CD14-positive monocyte (primary cell): ENCODE data around the gene FOXK2. TPM values are rescaled to one million over a fixed set of nuclear protein-coding genes. Genes with fewer than 3 reads are reported as not detected.

Experiments
- DNase-seq, 3 donors: peaks; one replicate each; pipeline ENCODE4 v3.0.0-alpha.2; 2011 to 2022
- H2AFZ ChIP-seq: 2 replicates; pipeline ENCODE4 v1.6.0; 2012; ENCODE audit warnings: mild to moderate bottlenecking, low read depth, low read length, inconsistent platforms; ENCODE audit not compliant: insufficient read depth, poor library complexity, severe bottlenecking
- H3K27ac ChIP-seq, 2 donors: 1 replicate in 1 of 2; 2 replicates in 1 of 2; pipeline ENCODE4 v1.5.1; 2012 to 2013; ENCODE audit warnings: low read length in 2 of 2, control low read depth in 1 of 2, inconsistent platforms in 1 of 2, low read depth in 1 of 2, mild to moderate bottlenecking in 1 of 2
- H3K27me3 ChIP-seq, 2 donors: one replicate each; pipeline versions ENCODE4 v1.6.0 to v1.6.1; 2011 to 2013; ENCODE audit warnings: low read length in 2 of 2; ENCODE audit not compliant: control insufficient read depth in 2 of 2, insufficient read depth in 2 of 2
- H3K36me3 ChIP-seq, 2 donors: replicated peaks in 1 of 2; 1 replicate in 1 of 2; 2 replicates in 1 of 2; pipeline versions ENCODE4 v1.5.1 to v1.6.1; 2012 to 2013; ENCODE audit warnings: low read length in 2 of 2, control low read depth in 1 of 2, inconsistent platforms in 1 of 2, mild to moderate bottlenecking in 1 of 2; ENCODE audit not compliant: insufficient read depth in 2 of 2, control insufficient read depth in 1 of 2
- H3K4me1 ChIP-seq, 2 donors: 1 replicate in 1 of 2; 2 replicates in 1 of 2; pipeline versions ENCODE4 v1.5.1 to v1.6.1; 2012 to 2013; ENCODE audit warnings: low read length in 2 of 2, control low read depth in 1 of 2, inconsistent platforms in 1 of 2, mild to moderate bottlenecking in 1 of 2, moderate library complexity in 1 of 2; ENCODE audit not compliant: insufficient read depth in 2 of 2, control insufficient read depth in 1 of 2
- H3K4me2 ChIP-seq: replicated peaks from 2 replicates; pipeline ENCODE3; 2012; ENCODE audit warnings: low read length, moderate library complexity, mild to moderate bottlenecking; ENCODE audit not compliant: poor library complexity, severe bottlenecking; ENCODE audit errors: extremely low read depth
- H3K4me3 ChIP-seq, 3 experiments: fragments of 200-600 bp in 1 of 3; sonication (generic) in 1 of 3; replicated peaks in 1 of 3; 1 replicate in 2 of 3; 2 replicates in 1 of 3; pipeline ENCODE4 v1.5.1; 2011 to 2013; ENCODE audit warnings: low read length in 3 of 3, mild to moderate bottlenecking in 3 of 3, control low read depth in 2 of 3, low read depth in 2 of 3, inconsistent platforms in 1 of 3, moderate library complexity in 1 of 3
- H3K79me2 ChIP-seq: 2 replicates; pipeline ENCODE4 v1.6.0; 2012; ENCODE audit warnings: mild to moderate bottlenecking, control low read depth, inconsistent platforms, low read length, moderate library complexity; ENCODE audit not compliant: insufficient read depth
- H3K9ac ChIP-seq: 2 replicates; pipeline ENCODE4 v1.6.0; 2017; ENCODE audit warnings: low read length, mild to moderate bottlenecking; ENCODE audit not compliant: insufficient read depth, poor library complexity, severe bottlenecking
- H3K9me3 ChIP-seq, 2 donors: replicated peaks in 1 of 2; 1 replicate in 1 of 2; 2 replicates in 1 of 2; pipeline versions ENCODE4 v1.5.1 to v1.6.1; 2012 to 2013; ENCODE audit warnings: low read length in 2 of 2, control low read depth in 1 of 2; ENCODE audit not compliant: control insufficient read depth in 1 of 2, insufficient read depth in 1 of 2
- H4K20me1 ChIP-seq: 2 replicates; pipeline ENCODE4 v1.6.0; 2012; ENCODE audit warnings: mild to moderate bottlenecking, low read length, control low read depth, moderate library complexity; ENCODE audit not compliant: insufficient read depth
- H3K27ac Mint-ChIP-seq, 7 donors: one replicate each; pipeline ENCODE4 v1.8.0; 2020; ENCODE audit warnings: mild to moderate bottlenecking in 7 of 7, mixed read lengths in 7 of 7, moderate library complexity in 6 of 7, inconsistent platforms in 2 of 7
- H3K27me3 Mint-ChIP-seq, 3 donors: one replicate each; pipeline ENCODE4 v1.8.0; 2021 to 2022; ENCODE audit warnings: low read depth in 3 of 3, mild to moderate bottlenecking in 3 of 3, mixed read lengths in 3 of 3, moderate library complexity in 3 of 3, inconsistent platforms in 1 of 3
- H3K36me3 Mint-ChIP-seq, 2 donors: one replicate each; pipeline ENCODE4 v1.8.0; 2020; ENCODE audit warnings: mixed read lengths in 2 of 2, inconsistent platforms in 1 of 2, mild to moderate bottlenecking in 1 of 2
- H3K4me1 Mint-ChIP-seq: one replicate; pipeline ENCODE4 v1.8.0; 2020; ENCODE audit warnings: mild to moderate bottlenecking, mixed read lengths
- H3K4me3 Mint-ChIP-seq, 2 donors: one replicate each; pipeline ENCODE4 v1.8.0; 2020; ENCODE audit warnings: mild to moderate bottlenecking in 2 of 2, mixed read lengths in 2 of 2, moderate library complexity in 1 of 2
- H3K9me3 Mint-ChIP-seq, 7 donors: one replicate each; pipeline ENCODE4 v1.8.0; 2020 to 2022; ENCODE audit warnings: mixed read lengths in 7 of 7, mild to moderate bottlenecking in 6 of 7, moderate library complexity in 6 of 7, inconsistent platforms in 2 of 7
- CTCF ChIP-seq: fragments of 200-600 bp; IDR thresholded peaks from one replicate; pipeline ENCODE4 v1.8.0; 2022; ENCODE audit warnings: antibody characterized with exemption, mild to moderate bottlenecking
- WGBS: methylation state at CpG from one replicate; pipeline ENCODE4 v1.1.5; 2013; ENCODE audit warnings: missing lambda C conversion rate; ENCODE audit not compliant: insufficient coverage; 5-methylcytosine and 5-hydroxymethylcytosine counted together
- intact Hi-C, 2 donors: fragments of 100-400 bp; cut with micrococcal nuclease; formaldehyde crosslinking; loops; one replicate each; pipeline versions ENCODE4 v1.15.0 to v1.15.1; 2023
- polyA plus RNA-seq, 3 donors: library from polyadenylated mRNA; depleted of rRNA in 1 of 3; unstranded in 2 of 3; stranded (reverse) in 1 of 3; fragments of 300-500 nt in 2 of 3; fragments of >200 nt in 1 of 3; fragmentation: Illumina TruSeq in 2 of 3; gene quantifications; 1 replicate in 2 of 3; 2 replicates in 1 of 3; pipeline ENCODE4 v1.2.3, GENCODE V29; 2012 to 2021

Gene FOXK2
- polyA plus RNA-seq, 3 donors: 3.5 to 18.4 (median 4.7) TPM

GRCh38 chr17:82568997-82569393 is 49.5 kb downstream of the FOXK2 start:
- H3K79me2 ChIP-seq: peaks cover 3% of the 10 kb centered on the region

GRCh38 chr17:82569621-82570020 is 50.1 kb downstream of the FOXK2 start:
- H3K36me3 Mint-ChIP-seq: peaks cover 74 to 93% of the 10 kb centered on the region in 2 donors
- WGBS: 98% methylated on average over 8 of the region's 11 CpGs
- H3K27ac Mint-ChIP-seq: no peak overlapping the region
- intact Hi-C loops: no loop called here
- peaks cover 74 to 99% of the 10 kb centered on the region in 2 donors for H3K36me3 ChIP-seq
- H3K27me3 Mint-ChIP-seq: no peaks in the 10 kb centered on the region
- no peaks in the 10 kb centered on the region for H3K27me3 ChIP-seq
- DNase-seq: no peak
- H3K4me1 Mint-ChIP-seq: peaks cover 7% of the 10 kb centered on the region
- H3K4me3 Mint-ChIP-seq: no peak overlapping the region
- H3K9me3 Mint-ChIP-seq: no peaks in the 10 kb centered on the region
- no peak overlapping the region for H3K4me3 ChIP-seq
- H2AFZ ChIP-seq: no peak overlapping the region
- no peaks in the 10 kb centered on the region for H3K9me3 ChIP-seq
- H3K4me2 ChIP-seq: no peak overlapping the region
- TF ChIP-seq CTCF: no peak
- peaks cover 3% of the 10 kb centered on the region for H3K79me2 ChIP-seq
- no peak overlapping the region for H3K27ac ChIP-seq
- peaks cover 22% of the 10 kb centered on the region for H4K20me1 ChIP-seq
- H3K9ac ChIP-seq: no peak overlapping the region
- H3K4me1 ChIP-seq: no peaks in the 10 kb centered on the region

More at GRCh38 chr17:82568997-82569393, 49.5 kb downstream of the FOXK2 start:
- Histone ChIP-seq H3K27me3 (no peaks in the 10 kb centered on the region), H3K9ac (no peak overlapping the region), H3K27ac (no peak overlapping the region), H2AFZ (no peak overlapping the region), H3K4me1 (no peaks in the 10 kb centered on the region), H3K4me2 (no peak overlapping the region), H3K9me3 (no peaks in the 10 kb centered on the region), H3K4me3 (no peak overlapping the region), H4K20me1 (peaks cover 22% of the 10 kb centered on the region), H3K36me3 (peaks cover 70 to 99% of the 10 kb centered on the region in 2 donors)
- peaks cover 7% of the 10 kb centered on the region for H3K4me1 Mint-ChIP-seq
- no peak for DNase-seq
- H3K4me3 Mint-ChIP-seq: no peak overlapping the region
- H3K9me3 Mint-ChIP-seq: no peaks in the 10 kb centered on the region
- no peak for TF ChIP-seq CTCF
- H3K36me3 Mint-ChIP-seq: peaks cover 70 to 92% of the 10 kb centered on the region in 2 donors
- WGBS: 95% methylated on average over 9 of the region's 10 CpGs
- intact Hi-C loops: no loop called here
- no peaks in the 10 kb centered on the region for H3K27me3 Mint-ChIP-seq
- H3K27ac Mint-ChIP-seq: no peak overlapping the region
